Testis (tissue), 2 donors: ENCODE data around the gene CFL1.

ENCODE experiments used
- CTCF ChIP-seq, 3 experiments: fragments of 450-650 bp in 2 of 3; fragments of 200-600 bp in 1 of 3; sonication (generic) in 1 of 3; IDR thresholded peaks; one replicate each; pipeline ENCODE4 v1.5.1; 2016 to 2019; ENCODE audit warnings: antibody characterized with exemption in 3 of 3, mild to moderate bottlenecking in 2 of 3, moderate library complexity in 1 of 3
- POLR2A ChIP-seq: fragments of 450-650 bp; IDR thresholded peaks from one replicate; pipeline ENCODE4 v1.6.1; 2017; ENCODE audit warnings: antibody characterized with exemption, mild to moderate bottlenecking, moderate library complexity

GRCh38 chr11:65817312-65817834, 40.6 kb downstream of the CFL1 start:
- no peak for TF ChIP-seq CTCF (IDR thresholded peaks at IDR 0.05)
- TF ChIP-seq POLR2A = no peak
